Activated CD4-positive, alpha-beta memory T cell treated with anti-CD3 and anti-CD28 coated beads, Interleukin-2, amount 10 ng/mL, durations not matched to agents 7 days and 5 days (primary cell): Measurements from ENCODE around the gene ITGA7. TPM values are rescaled to one million over a fixed set of nuclear protein-coding genes. Genes with fewer than 3 reads are reported as not detected.

ENCODE experiments used
- CTCF ChIA-PET: fragments of 350-600 bp; sonication (Branson Sonifier 250); formaldehyde crosslinking; loops from one replicate; lab custom pipeline; 2021; ENCODE audit warnings: antibody characterized with exemption, inconsistent platforms; lab: Charles Lee
- POLR2A ChIA-PET: fragments of 350-600 bp; sonication (Branson Sonifier 250); formaldehyde crosslinking; loops from one replicate; lab custom pipeline; 2021; ENCODE audit warnings: antibody characterized with exemption; lab: Charles Lee
- DNase-seq: peaks from one replicate; pipeline ENCODE4 v3.0.0-alpha.2; 2020
- H3K27ac Mint-ChIP-seq: one replicate; pipeline ENCODE4 v1.8.0; 2021; ENCODE audit warnings: mild to moderate bottlenecking, mixed read lengths
- H3K27me3 Mint-ChIP-seq: one replicate; pipeline ENCODE4 v1.8.0; 2021; ENCODE audit warnings: mixed read lengths
- H3K36me3 Mint-ChIP-seq: one replicate; pipeline ENCODE4 v1.8.0; 2021; ENCODE audit warnings: low read depth, mixed read lengths
- H3K4me1 Mint-ChIP-seq: one replicate; pipeline ENCODE4 v1.8.0; 2021; ENCODE audit warnings: mixed read lengths
- H3K4me3 Mint-ChIP-seq: one replicate; pipeline ENCODE4 v1.8.0; 2021; ENCODE audit warnings: mild to moderate bottlenecking, mixed read lengths
- H3K9me3 Mint-ChIP-seq: one replicate; pipeline ENCODE4 v1.8.0; 2021; ENCODE audit warnings: mixed read lengths
- total RNA-seq, 2 experiments: library from RNA; stranded (reverse); gene quantifications; one replicate each; pipeline ENCODE4 v1.2.3, GENCODE V29; 2021

The ITGA7 gene
- total RNA-seq, 2 experiments from 2014 or later = 1.9 to 2.0 TPM

- peaks cover 37% of the 10 kb centered on the region for H3K27me3 Mint-ChIP-seq
- peaks cover 1% of the 10 kb centered on the region for H3K4me1 Mint-ChIP-seq
- ChIA-PET CTCF (no interaction called here), POLR2A (no interaction called here)
- no peak overlapping the region for H3K27ac Mint-ChIP-seq
- H3K9me3 Mint-ChIP-seq = no peaks in the 10 kb centered on the region
- H3K36me3 Mint-ChIP-seq = no peaks in the 10 kb centered on the region
- H3K4me3 Mint-ChIP-seq = no peak overlapping the region
- DNase-seq = no peak
These were observed 28.0 kb downstream of the ITGA7 start for GRCh38 chr12:55679691-55680090.

- DNase-seq = no peak
- peaks cover 37% of the 10 kb centered on the region for H3K27me3 Mint-ChIP-seq
- H3K27ac Mint-ChIP-seq = no peak overlapping the region
- no peaks in the 10 kb centered on the region for H3K9me3 Mint-ChIP-seq
- H3K36me3 Mint-ChIP-seq = no peaks in the 10 kb centered on the region
- ChIA-PET CTCF (interaction anchor here (3.1 kb wide), 1 partner anchor 21 kb away, joined by 10 read pairs; no protein-coding TSS in a partner anchor), POLR2A (no interaction called here)
- H3K4me3 Mint-ChIP-seq = no peak overlapping the region
- peaks cover 1% of the 10 kb centered on the region for H3K4me1 Mint-ChIP-seq
These were observed 31.0 kb downstream of the ITGA7 start for GRCh38 chr12:55676707-55677106.

- DNase-seq = no peak
- Mint-ChIP-seq H3K27ac (no peak overlapping the region), H3K36me3 (no peaks in the 10 kb centered on the region), H3K9me3 (no peaks in the 10 kb centered on the region), H3K4me3 (no peak overlapping the region), H3K4me1 (no peaks in the 10 kb centered on the region), H3K27me3 (peaks cover 28% of the 10 kb centered on the region)
- ChIA-PET POLR2A (no interaction called here), CTCF (interaction anchor here (3.1 kb wide), 1 partner anchor 20 kb away, joined by 10 read pairs; no protein-coding TSS in a partner anchor)
These were observed 32.0 kb downstream of the ITGA7 start for GRCh38 chr12:55675666-55676065.

- CTCF ChIA-PET = interaction anchor here (0.7 kb wide), 1 partner anchor 17 kb away, joined by 3 read pairs; no protein-coding TSS in a partner anchor
- Mint-ChIP-seq H3K27ac (no peak overlapping the region), H3K4me3 (no peak overlapping the region), H3K27me3 (peaks cover 19% of the 10 kb centered on the region), H3K4me1 (no peaks in the 10 kb centered on the region), H3K9me3 (no peaks in the 10 kb centered on the region), H3K36me3 (no peaks in the 10 kb centered on the region)
- DNase-seq = no peak
- POLR2A ChIA-PET = no interaction called here
These were observed 34.1 kb downstream of the ITGA7 start for GRCh38 chr12:55673638-55674037.

GRCh38 chr12:55671746-55672145 lies 36.0 kb downstream of the ITGA7 start:
- ChIA-PET CTCF (no interaction called here), POLR2A (no interaction called here)
- Mint-ChIP-seq H3K27ac (no peak overlapping the region), H3K4me3 (no peak overlapping the region), H3K4me1 (peaks cover 2% of the 10 kb centered on the region), H3K36me3 (no peaks in the 10 kb centered on the region), H3K9me3 (no peaks in the 10 kb centered on the region), H3K27me3 (peaks cover 19% of the 10 kb centered on the region)
- DNase-seq = no peak

- Mint-ChIP-seq H3K36me3 (no peaks in the 10 kb centered on the region), H3K27ac (no peak overlapping the region), H3K4me1 (peaks cover 2% of the 10 kb centered on the region), H3K4me3 (no peak overlapping the region), H3K27me3 (peaks cover 13% of the 10 kb centered on the region), H3K9me3 (no peaks in the 10 kb centered on the region)
- ChIA-PET POLR2A (no interaction called here), CTCF (no interaction called here)
- no peak for DNase-seq
These were observed 37.4 kb downstream of the ITGA7 start for GRCh38 chr12:55670276-55670675.

- no peaks in the 10 kb centered on the region for H3K36me3 Mint-ChIP-seq
- no peaks in the 10 kb centered on the region for H3K9me3 Mint-ChIP-seq
- H3K27ac Mint-ChIP-seq = no peak overlapping the region
- DNase-seq = no peak
- ChIA-PET CTCF (interaction anchor here (1.3 kb wide), 1 partner anchor 10 kb away, joined by 6 read pairs; no protein-coding TSS in a partner anchor), POLR2A (no interaction called here)
- H3K4me3 Mint-ChIP-seq = no peak overlapping the region
- peaks cover 2% of the 10 kb centered on the region for H3K4me1 Mint-ChIP-seq
- peaks cover 7% of the 10 kb centered on the region for H3K27me3 Mint-ChIP-seq
These were observed 41.2 kb downstream of the ITGA7 start for GRCh38 chr12:55666508-55666907.

- ChIA-PET CTCF (no interaction called here), POLR2A (no interaction called here)
- peaks cover 15% of the 10 kb centered on the region for H3K27me3 Mint-ChIP-seq
- H3K4me3 Mint-ChIP-seq = no peak overlapping the region
- DNase-seq = no peak
- no peaks in the 10 kb centered on the region for H3K9me3 Mint-ChIP-seq
- H3K27ac Mint-ChIP-seq = no peak overlapping the region
- peaks cover 2% of the 10 kb centered on the region for H3K4me1 Mint-ChIP-seq
- H3K36me3 Mint-ChIP-seq = no peaks in the 10 kb centered on the region
These were observed 42.9 kb downstream of the ITGA7 start for GRCh38 chr12:55664826-55665225.

- POLR2A ChIA-PET = no interaction called here
These were observed 44.3 kb downstream of the ITGA7 start for GRCh38 chr12:55663391-55663790.

GRCh38 chr12:55659486-55660385 lies 48.0 kb downstream of the ITGA7 start:
- H3K9me3 Mint-ChIP-seq = no peaks in the 10 kb centered on the region
- H3K27me3 Mint-ChIP-seq = peaks cover 25% of the 10 kb centered on the region
- H3K27ac Mint-ChIP-seq = no peak overlapping the region
- ChIA-PET CTCF (no interaction called here), POLR2A (no interaction called here)
- H3K36me3 Mint-ChIP-seq = no peaks in the 10 kb centered on the region
- H3K4me3 Mint-ChIP-seq = no peak overlapping the region
- DNase-seq = no peak
- H3K4me1 Mint-ChIP-seq = no peaks in the 10 kb centered on the region

More at GRCh38 chr12:55663391-55663790, 44.3 kb downstream of the ITGA7 start:
- H3K36me3 Mint-ChIP-seq = no peaks in the 10 kb centered on the region
- H3K9me3 Mint-ChIP-seq = no peaks in the 10 kb centered on the region
- H3K27me3 Mint-ChIP-seq = peaks cover 17% of the 10 kb centered on the region
- CTCF ChIA-PET = interaction anchor here (1.0 kb wide), 1 partner anchor 17 kb away, joined by 3 read pairs; no protein-coding TSS in a partner anchor
- no peak overlapping the region for H3K4me3 Mint-ChIP-seq
- DNase-seq = no peak
- peaks cover 2% of the 10 kb centered on the region for H3K4me1 Mint-ChIP-seq
- H3K27ac Mint-ChIP-seq = no peak overlapping the region

GRCh38 chr12:55658635-55659391 lies 48.9 kb downstream of the ITGA7 start:
- Mint-ChIP-seq H3K27me3 (peaks cover 25% of the 10 kb centered on the region), H3K4me3 (no peak overlapping the region), H3K27ac (no peak overlapping the region), H3K9me3 (no peaks in the 10 kb centered on the region), H3K4me1 (no peaks in the 10 kb centered on the region), H3K36me3 (no peaks in the 10 kb centered on the region)
- CTCF ChIA-PET = interaction anchor here (1.0 to 5.1 kb wide), 3 partner anchors 13 to 470 kb away, joined by 3 to 72 read pairs (median 3); no protein-coding TSS in a partner anchor
- no peak for DNase-seq
- POLR2A ChIA-PET = no interaction called here

GRCh38 chr12:55658212-55658611 lies 49.5 kb downstream of the ITGA7 start:
- ChIA-PET CTCF (interaction anchor here (1.0 to 5.1 kb wide), 4 partner anchors 8 to 470 kb away, joined by 3 to 72 read pairs (median 4); no protein-coding TSS in a partner anchor), POLR2A (no interaction called here)
- no peaks in the 10 kb centered on the region for H3K36me3 Mint-ChIP-seq
- H3K4me3 Mint-ChIP-seq = no peak overlapping the region
- H3K9me3 Mint-ChIP-seq = no peaks in the 10 kb centered on the region
- peaks cover 25% of the 10 kb centered on the region for H3K27me3 Mint-ChIP-seq
- no peak overlapping the region for H3K27ac Mint-ChIP-seq
- no peak for DNase-seq
- peaks cover under 1% of the 10 kb centered on the region for H3K4me1 Mint-ChIP-seq

GRCh38 chr12:55657212-55657611 lies 50.5 kb downstream of the ITGA7 start:
- no peak for DNase-seq
- H3K9me3 Mint-ChIP-seq = no peaks in the 10 kb centered on the region
- no peaks in the 10 kb centered on the region for H3K36me3 Mint-ChIP-seq
- POLR2A ChIA-PET = interaction anchor here (0.9 kb wide), 1 partner anchor 59 kb away, joined by 3 read pairs; the partner anchor contains the start of gene BLOC1S1
- H3K4me1 Mint-ChIP-seq = peaks cover 4% of the 10 kb centered on the region
- no peak overlapping the region for H3K27ac Mint-ChIP-seq
- peaks cover 20% of the 10 kb centered on the region for H3K27me3 Mint-ChIP-seq
- H3K4me3 Mint-ChIP-seq = no peak overlapping the region
- CTCF ChIA-PET = interaction anchor here (0.9 to 5.1 kb wide), 13 partner anchors 9 to 933 kb away, joined by 3 to 72 read pairs (median 6); partner anchors contain the start of genes BLOC1S1 and RDH5
